Upper lobe of left lung (tissue), 6 donors: ENCODE measurements around the gene BTBD2. TPM values are rescaled to one million over a fixed set of nuclear protein-coding genes. Genes with fewer than 3 reads are reported as not detected.

Source experiments
- ATAC-seq, 2 donors: fragments of 200-7000 bp; cut with Tn5 transposase; one replicate each; pipeline ENCODE4 v1.9.1; 2022; ENCODE audit warnings: mild to moderate bottlenecking in 2 of 2, moderate library complexity in 2 of 2; ENCODE audit not compliant: low FRiP score in 2 of 2
- DNase-seq, 2 donors: peaks; one replicate each; pipeline ENCODE4 v3.0.0-alpha.2; 2019 to 2020
- H3K27ac ChIP-seq, 4 donors: fragments of 200-600 bp; sonication (generic); one replicate each; pipeline ENCODE4 v1.5.1; 2016 to 2019
- H3K27me3 ChIP-seq, 4 donors: fragments of 200-600 bp; sonication (generic); one replicate each; pipeline ENCODE4 v1.5.1; 2017 to 2019
- H3K36me3 ChIP-seq, 4 donors: fragments of 200-600 bp; sonication (generic); one replicate each; pipeline ENCODE4 v1.5.1; 2016 to 2019
- H3K4me1 ChIP-seq, 4 donors: fragments of 200-600 bp; sonication (generic); one replicate each; pipeline ENCODE4 v1.5.1; 2018 to 2019
- H3K4me3 ChIP-seq, 4 donors: fragments of 200-600 bp; sonication (generic); one replicate each; pipeline ENCODE4 v1.5.1; 2017 to 2019; ENCODE audit warnings: mild to moderate bottlenecking in 2 of 4, moderate library complexity in 1 of 4
- H3K9me3 ChIP-seq, 4 donors: fragments of 200-600 bp; sonication (generic); one replicate each; pipeline ENCODE4 v1.5.1; 2018 to 2019
- CTCF ChIP-seq, 6 experiments: fragments of 450-650 bp in 4 of 6; fragments of 200-600 bp in 2 of 6; sonication (generic) in 2 of 6; IDR thresholded peaks; one replicate each; pipeline ENCODE4 v1.5.1; 2016 to 2019; ENCODE audit warnings: antibody characterized with exemption in 6 of 6
- EP300 ChIP-seq, 4 donors: sonication (generic); formaldehyde crosslinking; IDR thresholded peaks; one replicate each; pipeline ENCODE4 v1.5.1; 2017; ENCODE audit warnings: antibody characterized with exemption in 4 of 4, control low read depth in 2 of 4
- POLR2A ChIP-seq, 4 donors: fragments of 450-650 bp; IDR thresholded peaks; one replicate each; pipeline ENCODE4 v1.5.1; 2016 to 2017; ENCODE audit warnings: antibody characterized with exemption in 4 of 4, mild to moderate bottlenecking in 2 of 4
- POLR2AphosphoS5 ChIP-seq, 2 donors: sonication (generic); formaldehyde crosslinking; IDR thresholded peaks; one replicate each; pipeline ENCODE4 v1.5.1; 2017; ENCODE audit warnings: antibody characterized with exemption in 2 of 2
- WGBS, 2 donors: methylation state at CpG; one replicate each; pipeline ENCODE4 v1.1.5; 2017 to 2018; 5-methylcytosine and 5-hydroxymethylcytosine counted together
- total RNA-seq, 6 donors: library from RNA; depleted of rRNA in 4 of 6; stranded (reverse); fragments of >200 nt in 4 of 6; gene quantifications; one replicate each; pipeline versions ENCODE4 v1.1.0 to v1.2.1, GENCODE V29; 2016 to 2021
- donor health status: DM: no; HTN: no; CAD: no; lungs with moderate emphysema.
- donor health status: DM: no; HTN: yes; CAD: no; lungs with severe emphysema.

The BTBD2 gene
- total RNA-seq, 6 donors from 2014 or later = 49.0 to 87.3 (median 69.8) TPM

- TF ChIP-seq POLR2A (IDR thresholded peaks at IDR 0.05) (no peak), EP300 (IDR thresholded peaks at IDR 0.05) (no peak), POLR2AphosphoS5 (IDR thresholded peaks at IDR 0.05) (no peak), CTCF (IDR thresholded peaks at IDR 0.05) (no peak)
- Histone ChIP-seq H3K36me3 (peaks cover 0 to 42% (median 16%) of the 10 kb centered on the region in 4 donors), H3K9me3 (no peaks in the 10 kb centered on the region), H3K4me1 (peaks cover 0 to 5% (median 0%) of the 10 kb centered on the region in 4 donors), H3K27ac (no peak overlapping the region), H3K27me3 (no peaks in the 10 kb centered on the region), H3K4me3 (no peak overlapping the region)
- ATAC-seq (no peak), DNase-seq (peak in 1 of 2 donors; percentile 62)
- 96% methylated on average over 10 to 15 of the region's 15 CpGs for WGBS, 2 donors
These were observed 61.0 kb downstream of the BTBD2 start for GRCh38 chr19:1954532-1954933.

GRCh38 chr19:1953441-1954094, 61.9 kb downstream of the BTBD2 start:
- 90 to 95% methylated on average over 19 to 21 of the region's 32 CpGs for WGBS, 2 donors

GRCh38 chr19:1953037-1953436, 62.5 kb downstream of the BTBD2 start:
- H3K9me3 ChIP-seq = no peaks in the 10 kb centered on the region
- no peak overlapping the region for H3K4me3 ChIP-seq
- ATAC-seq = no peak
- 86 to 94% methylated on average over 8 to 17 of the region's 19 CpGs for WGBS, 2 donors
- H3K4me1 ChIP-seq = peaks cover 0 to 6% (median 2%) of the 10 kb centered on the region in 4 donors
- no peak overlapping the region for H3K27ac ChIP-seq
- H3K36me3 ChIP-seq = peaks cover 0 to 42% (median 16%) of the 10 kb centered on the region in 4 donors
- DNase-seq = no peak
- no peak for TF ChIP-seq EP300 (IDR thresholded peaks at IDR 0.05)
- no peak for TF ChIP-seq POLR2A (IDR thresholded peaks at IDR 0.05)
- no peak for TF ChIP-seq CTCF (IDR thresholded peaks at IDR 0.05)
- no peak for TF ChIP-seq POLR2AphosphoS5 (IDR thresholded peaks at IDR 0.05)
- no peaks in the 10 kb centered on the region for H3K27me3 ChIP-seq

More at GRCh38 chr19:1953441-1954094, 61.9 kb downstream of the BTBD2 start:
- Histone ChIP-seq H3K36me3 (peaks cover 0 to 42% (median 16%) of the 10 kb centered on the region in 4 donors), H3K4me1 (peaks cover 0 to 5% (median 2%) of the 10 kb centered on the region in 4 donors), H3K27me3 (no peaks in the 10 kb centered on the region), H3K9me3 (no peaks in the 10 kb centered on the region), H3K27ac (no peak overlapping the region), H3K4me3 (no peak overlapping the region)
- DNase-seq (peak in 1 of 2 donors; percentile 70), ATAC-seq (no peak)
- TF ChIP-seq EP300 (IDR thresholded peaks at IDR 0.05) (no peak), CTCF (IDR thresholded peaks at IDR 0.05) (no peak), POLR2A (IDR thresholded peaks at IDR 0.05) (no peak), POLR2AphosphoS5 (IDR thresholded peaks at IDR 0.05) (no peak)

- 86 to 89% methylated on average over 18 to 21 of the region's 21 CpGs for WGBS, 2 donors
- Histone ChIP-seq H3K36me3 (peaks cover 0 to 42% (median 16%) of the 10 kb centered on the region in 4 donors), H3K27ac (no peak overlapping the region), H3K4me3 (no peak overlapping the region), H3K9me3 (no peaks in the 10 kb centered on the region), H3K27me3 (no peaks in the 10 kb centered on the region), H3K4me1 (peaks cover 0 to 9% (median 3%) of the 10 kb centered on the region in 4 donors)
- TF ChIP-seq POLR2A (IDR thresholded peaks at IDR 0.05) (no peak), EP300 (IDR thresholded peaks at IDR 0.05) (no peak), CTCF (IDR thresholded peaks at IDR 0.05) (no peak), POLR2AphosphoS5 (IDR thresholded peaks at IDR 0.05) (no peak)
- ATAC-seq = no peak
- peak in 1 of 2 donors; percentile 65 for DNase-seq
These were observed 62.9 kb downstream of the BTBD2 start for GRCh38 chr19:1952635-1953034.
